HFF-Myc (cell line): ENCODE results near the gene PCBD1.

Experiments
- DNase-seq: peaks from one replicate; pipeline ENCODE4 v3.0.0-alpha.2; 2011; ENCODE audit warnings: low read depth; ENCODE audit errors: extremely low read depth
- H3K4me3 ChIP-seq: replicated peaks from 2 replicates; pipeline ENCODE4 v1.5.1; 2011; ENCODE audit warnings: low read depth, mild to moderate bottlenecking, control low read depth, low read length
- TF ChIP-seq, protein P1 (sequence below): IDR thresholded peaks from 2 replicates; pipeline ENCODE4 v1.5.1; 2012; ENCODE audit warnings: mild to moderate bottlenecking, low read depth, low read length, control low read depth; ENCODE audit errors: missing control alignments

The PCBD1 gene

DNA sequence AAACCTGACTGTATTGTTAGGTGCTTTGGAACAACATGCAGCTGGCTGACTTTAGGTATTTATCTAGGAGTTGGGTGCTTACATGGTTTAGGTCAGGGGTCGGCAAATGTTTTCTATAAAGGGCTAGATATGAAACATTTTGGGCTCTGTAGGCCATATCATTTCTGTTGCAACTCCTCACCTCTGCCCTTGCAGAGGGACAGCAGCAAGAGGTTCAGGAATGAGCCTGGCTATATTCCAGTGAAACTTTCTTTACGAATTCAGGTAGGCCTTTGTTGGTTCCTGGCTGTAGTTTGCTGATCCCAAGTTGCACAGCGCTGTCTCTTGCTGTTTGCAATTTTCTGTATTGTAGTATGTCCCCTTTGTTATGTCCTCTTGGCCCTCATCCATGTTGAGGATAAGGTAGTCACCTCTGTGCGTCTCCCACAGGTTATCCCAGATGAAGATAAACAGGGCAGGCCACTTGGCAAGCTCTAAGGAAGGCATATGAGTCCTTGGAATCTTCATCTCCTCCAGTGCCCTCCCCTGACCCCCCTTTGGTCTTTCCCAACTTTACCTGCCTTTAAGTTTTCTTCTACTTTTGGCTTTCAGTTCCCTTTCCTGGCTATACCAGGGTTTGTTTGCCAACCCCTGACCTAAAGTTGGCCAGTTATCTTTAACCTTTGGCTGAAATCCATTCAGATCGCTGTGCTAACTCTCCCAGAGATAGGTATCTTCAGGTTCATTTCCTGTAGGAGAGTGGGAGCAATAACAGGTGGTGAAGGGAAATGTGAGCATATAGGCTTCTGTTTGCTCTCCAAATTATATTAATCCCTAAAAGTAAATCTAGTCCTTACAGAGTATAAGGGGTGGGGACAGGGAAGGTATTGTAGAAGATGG is 36.5 kb downstream of the PCBD1 start:
- no peak for DNase-seq
- H3K4me3 ChIP-seq = no peak overlapping the region
- TF ChIP-seq, protein P1, sequence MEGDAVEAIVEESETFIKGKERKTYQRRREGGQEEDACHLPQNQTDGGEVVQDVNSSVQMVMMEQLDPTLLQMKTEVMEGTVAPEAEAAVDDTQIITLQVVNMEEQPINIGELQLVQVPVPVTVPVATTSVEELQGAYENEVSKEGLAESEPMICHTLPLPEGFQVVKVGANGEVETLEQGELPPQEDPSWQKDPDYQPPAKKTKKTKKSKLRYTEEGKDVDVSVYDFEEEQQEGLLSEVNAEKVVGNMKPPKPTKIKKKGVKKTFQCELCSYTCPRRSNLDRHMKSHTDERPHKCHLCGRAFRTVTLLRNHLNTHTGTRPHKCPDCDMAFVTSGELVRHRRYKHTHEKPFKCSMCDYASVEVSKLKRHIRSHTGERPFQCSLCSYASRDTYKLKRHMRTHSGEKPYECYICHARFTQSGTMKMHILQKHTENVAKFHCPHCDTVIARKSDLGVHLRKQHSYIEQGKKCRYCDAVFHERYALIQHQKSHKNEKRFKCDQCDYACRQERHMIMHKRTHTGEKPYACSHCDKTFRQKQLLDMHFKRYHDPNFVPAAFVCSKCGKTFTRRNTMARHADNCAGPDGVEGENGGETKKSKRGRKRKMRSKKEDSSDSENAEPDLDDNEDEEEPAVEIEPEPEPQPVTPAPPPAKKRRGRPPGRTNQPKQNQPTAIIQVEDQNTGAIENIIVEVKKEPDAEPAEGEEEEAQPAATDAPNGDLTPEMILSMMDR = no peak

DNA sequence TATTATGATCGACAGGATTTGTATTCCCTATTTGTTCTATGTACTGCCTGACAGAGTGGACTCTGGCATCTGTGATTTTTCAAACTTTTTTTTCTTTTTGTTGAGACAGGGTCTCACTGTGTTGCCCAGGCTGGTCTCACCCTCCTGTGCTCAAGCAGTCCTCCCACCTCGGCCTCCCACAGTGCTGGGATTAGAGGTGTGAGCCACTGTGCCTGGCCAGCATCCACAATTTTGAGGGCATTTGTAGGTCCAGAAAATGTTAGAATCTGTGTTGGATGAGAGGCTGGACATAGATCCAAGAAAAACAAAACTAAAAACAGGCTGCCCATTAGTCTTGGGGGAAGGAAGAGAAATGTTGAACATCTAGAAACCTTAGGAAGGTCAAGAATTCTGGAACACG is 38.3 kb downstream of the PCBD1 start:
- TF ChIP-seq, protein P1 = no peak
- no peak for DNase-seq

DNA sequence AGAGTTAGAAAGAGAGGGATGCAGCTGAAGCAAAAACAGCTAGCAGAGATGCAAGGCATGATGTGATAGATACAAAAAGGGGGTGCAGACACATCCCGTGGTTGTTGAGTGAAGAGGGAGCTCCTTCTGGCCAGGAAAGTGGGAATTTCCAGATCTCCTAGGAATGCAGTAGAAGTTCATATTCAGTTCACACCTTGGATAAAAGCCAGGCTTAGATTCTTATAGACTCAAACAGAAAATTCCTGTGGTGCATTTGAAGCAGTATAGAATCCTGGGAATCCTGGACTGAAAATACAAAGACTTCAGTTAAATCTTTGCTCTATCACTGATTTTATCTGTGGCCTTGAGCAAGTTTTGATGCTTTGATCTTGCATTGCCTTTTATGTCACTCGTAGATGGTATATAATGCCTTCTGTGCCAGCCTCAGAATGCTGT is 38.8 kb downstream of the PCBD1 start:
- peak; percentile 56 for DNase-seq
- TF ChIP-seq, protein P1 = no peak
- no peak overlapping the region for H3K4me3 ChIP-seq

More for the DNA sequence above, 38.3 kb downstream of the PCBD1 start:
- H3K4me3 ChIP-seq = no peak overlapping the region

DNA sequence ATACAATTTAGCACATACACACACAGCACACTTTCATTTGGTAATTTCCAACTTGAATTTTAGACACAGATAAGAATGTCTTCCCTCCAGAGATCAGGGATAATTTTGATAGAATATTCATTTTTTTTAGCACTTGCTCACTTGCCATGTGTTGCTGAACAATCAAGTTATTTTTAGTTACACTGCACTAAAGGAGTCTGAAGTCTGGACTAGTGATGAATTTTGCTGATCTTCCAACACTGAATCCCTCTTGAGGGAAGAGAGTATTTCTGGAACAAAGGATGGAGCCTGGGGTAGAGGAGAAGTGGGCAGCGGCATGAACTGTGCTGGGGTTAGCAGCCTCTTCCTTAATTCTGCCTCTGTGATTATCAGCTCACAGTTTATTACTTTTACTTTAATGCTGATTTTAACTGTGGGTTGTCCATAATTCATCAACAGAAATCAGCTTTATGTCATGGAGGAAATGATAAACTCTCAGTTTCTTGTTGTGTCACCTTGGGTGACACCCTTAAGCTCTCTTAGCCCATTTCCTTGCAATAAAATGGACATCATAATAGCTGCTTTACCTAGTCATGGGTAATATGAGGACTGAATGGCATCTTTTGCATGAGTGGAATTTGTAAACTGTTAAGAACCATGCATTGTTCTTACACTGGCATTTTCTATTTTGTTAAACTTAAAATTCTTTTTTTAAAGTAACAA is 40.6 kb downstream of the PCBD1 start:
- TF ChIP-seq, protein P1 = no peak
- no peak overlapping the region for H3K4me3 ChIP-seq
- DNase-seq = no peak

DNA sequence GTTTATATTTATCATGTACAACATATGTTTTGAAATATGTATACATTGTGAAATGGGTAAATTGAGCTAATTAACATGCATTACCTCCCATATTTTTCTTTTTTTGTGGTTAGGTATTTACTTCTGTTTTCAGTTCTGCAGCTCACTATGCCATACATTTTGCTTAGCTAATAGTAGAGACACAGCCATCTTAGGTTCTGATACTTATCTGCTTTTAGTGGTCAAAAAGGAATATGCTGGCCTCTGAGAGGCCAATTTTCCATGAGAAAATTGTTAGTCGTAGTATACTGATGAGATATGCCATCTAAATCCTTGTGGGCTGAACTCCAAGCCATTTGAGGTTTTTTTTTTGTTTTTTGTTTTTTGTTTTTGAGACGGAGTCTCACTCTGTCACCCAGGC is 41.6 kb downstream of the PCBD1 start:
- TF ChIP-seq, protein P1 = no peak
- no peak overlapping the region for H3K4me3 ChIP-seq
- DNase-seq = no peak

DNA sequence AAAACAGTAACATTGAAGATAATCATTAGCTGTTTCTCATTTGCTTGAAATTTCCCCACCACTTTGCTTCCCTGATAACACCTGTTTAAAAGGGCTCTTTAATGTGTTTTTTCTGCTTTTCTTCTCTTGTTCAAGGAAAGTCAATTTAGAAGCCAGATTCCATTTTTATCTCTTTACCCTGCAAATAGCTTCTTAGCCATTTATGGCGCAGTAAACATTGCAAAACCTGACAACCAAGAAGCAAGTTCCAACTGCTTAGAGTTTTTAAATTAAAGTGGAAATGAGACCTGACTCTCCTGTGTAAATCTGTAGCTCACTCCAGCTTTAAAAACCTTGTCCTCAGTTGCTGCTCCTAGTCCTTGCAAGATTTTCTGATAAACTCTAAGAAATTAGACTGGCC is 42.5 kb downstream of the PCBD1 start:
- no peak for DNase-seq
- TF ChIP-seq, protein P1 = no peak
- H3K4me3 ChIP-seq = no peak overlapping the region
